Ishikawa (cell line): Measurements from ENCODE around the gene YAP1.

Source experiments
- CEBPB ChIP-seq: IDR thresholded peaks from 2 replicates; pipeline ENCODE4 v1.6.1; 2012
- CREB1 ChIP-seq: IDR thresholded peaks from 2 replicates; pipeline ENCODE4 v1.6.1; 2012; ENCODE audit warnings: low read depth
- EGR1 ChIP-seq: IDR thresholded peaks from 2 replicates; pipeline ENCODE4 v1.6.1; 2012
- EP300 ChIP-seq: IDR thresholded peaks from 2 replicates; pipeline ENCODE4 v1.6.1; 2012; ENCODE audit warnings: borderline replicate concordance
- NFIC ChIP-seq: IDR thresholded peaks from 2 replicates; pipeline ENCODE4 v1.6.1; 2012
- RAD21 ChIP-seq: IDR thresholded peaks from 2 replicates; pipeline ENCODE4 v1.6.1; 2012; ENCODE audit warnings: low read depth
- REST ChIP-seq: IDR thresholded peaks from 2 replicates; pipeline ENCODE4 v1.6.1; 2012; ENCODE audit warnings: low read depth, mild to moderate bottlenecking
- TAF1 ChIP-seq: IDR thresholded peaks from 2 replicates; pipeline ENCODE4 v1.6.1; 2012; ENCODE audit warnings: low read depth, mild to moderate bottlenecking
- TCF12 ChIP-seq: IDR thresholded peaks from 2 replicates; pipeline ENCODE4 v1.6.1; 2012; ENCODE audit warnings: low read depth
- TEAD4 ChIP-seq: IDR thresholded peaks from 2 replicates; pipeline ENCODE4 v1.6.1; 2012
- YY1 ChIP-seq: IDR thresholded peaks from 2 replicates; pipeline ENCODE4 v1.6.1; 2012; ENCODE audit warnings: low read depth
- ZBTB7A ChIP-seq: IDR thresholded peaks from 2 replicates; pipeline ENCODE4 v1.6.1; 2012; ENCODE audit warnings: low read depth
- TF ChIP-seq, protein P1 (sequence below): IDR thresholded peaks from 2 replicates; pipeline ENCODE4 v1.6.1; 2012
- TF ChIP-seq, protein P2 (sequence below): IDR thresholded peaks from 2 replicates; pipeline ENCODE4 v1.6.1; 2012

GRCh38 chr11:102144357-102145355, 34.4 kb downstream of the YAP1 start:
- TF ChIP-seq CEBPB = no peak
- TF ChIP-seq, protein P1, sequence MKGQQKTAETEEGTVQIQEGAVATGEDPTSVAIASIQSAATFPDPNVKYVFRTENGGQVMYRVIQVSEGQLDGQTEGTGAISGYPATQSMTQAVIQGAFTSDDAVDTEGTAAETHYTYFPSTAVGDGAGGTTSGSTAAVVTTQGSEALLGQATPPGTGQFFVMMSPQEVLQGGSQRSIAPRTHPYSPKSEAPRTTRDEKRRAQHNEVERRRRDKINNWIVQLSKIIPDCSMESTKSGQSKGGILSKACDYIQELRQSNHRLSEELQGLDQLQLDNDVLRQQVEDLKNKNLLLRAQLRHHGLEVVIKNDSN = no peak
- no peak for TF ChIP-seq TAF1
- TF ChIP-seq ZBTB7A = no peak
- no peak for TF ChIP-seq REST
- TF ChIP-seq EP300 = no peak
- TF ChIP-seq CREB1 = no peak
- no peak for TF ChIP-seq YY1
- TF ChIP-seq, protein P2, sequence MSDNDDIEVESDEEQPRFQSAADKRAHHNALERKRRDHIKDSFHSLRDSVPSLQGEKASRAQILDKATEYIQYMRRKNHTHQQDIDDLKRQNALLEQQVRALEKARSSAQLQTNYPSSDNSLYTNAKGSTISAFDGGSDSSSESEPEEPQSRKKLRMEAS = no peak
- no peak for TF ChIP-seq RAD21
- no peak for TF ChIP-seq TEAD4
- no peak for TF ChIP-seq TCF12
- TF ChIP-seq NFIC = peak; percentile 43; the same call in 1 of the 2 replicates
- no peak for TF ChIP-seq EGR1
